Tibial nerve (tissue), 4 donors: ENCODE measurements around the gene GTF2A1L. TPM values are rescaled to one million over a fixed set of nuclear protein-coding genes. Genes with fewer than 3 reads are reported as not detected.

Experiments used
- DNase-seq, 2 donors: peaks; one replicate each; pipeline ENCODE4 v3.0.0-alpha.2; 2019; ENCODE audit warnings: low spot score in 2 of 2
- H3K27ac ChIP-seq, 4 donors: fragments of 200-600 bp; sonication (generic) in 3 of 4; one replicate each; pipeline ENCODE4 v1.5.1; 2017 to 2019; ENCODE audit warnings: mild to moderate bottlenecking in 1 of 4
- H3K27me3 ChIP-seq, 2 donors: fragments of 200-600 bp; sonication (generic) in 1 of 2; one replicate each; pipeline versions ENCODE4 v1.5.1 to v1.6.0; 2017 to 2019
- H3K36me3 ChIP-seq, 3 donors: fragments of 200-600 bp; sonication (generic); one replicate each; pipeline ENCODE4 v1.5.1; 2018 to 2019
- H3K4me1 ChIP-seq, 4 donors: fragments of 200-600 bp; sonication (generic) in 3 of 4; one replicate each; pipeline ENCODE4 v1.5.1; 2017 to 2019
- H3K4me3 ChIP-seq, 4 donors: fragments of 200-600 bp; sonication (generic) in 3 of 4; one replicate each; pipeline ENCODE4 v1.5.1; 2017 to 2019; ENCODE audit warnings: mild to moderate bottlenecking in 1 of 4, moderate library complexity in 1 of 4
- H3K9me3 ChIP-seq, 4 donors: fragments of 200-600 bp; sonication (generic) in 3 of 4; one replicate each; pipeline ENCODE4 v1.5.1; 2017 to 2019
- EP300 ChIP-seq, 2 donors: sonication (generic); formaldehyde crosslinking; IDR thresholded peaks; one replicate each; pipeline ENCODE4 v1.6.1; 2017; ENCODE audit warnings: antibody characterized with exemption in 2 of 2, mild to moderate bottlenecking in 1 of 2
- POLR2A ChIP-seq, 2 donors: fragments of 450-650 bp; IDR thresholded peaks; one replicate each; pipeline ENCODE4 v1.6.1; 2017; ENCODE audit warnings: antibody characterized with exemption in 2 of 2, mild to moderate bottlenecking in 2 of 2, moderate library complexity in 2 of 2
- WGBS, 2 donors: methylation state at CpG; one replicate each; pipeline ENCODE4 v1.1.5; 2018; 5-methylcytosine and 5-hydroxymethylcytosine counted together
- total RNA-seq, 4 donors: library from RNA; depleted of rRNA; stranded (reverse); fragments of >200 nt; gene quantifications; one replicate each; pipeline ENCODE4 v1.1.0, GENCODE V29; 2016
- TF ChIP-seq, protein P1 (sequence below), 5 experiments: fragments of 200-600 bp in 3 of 5; fragments of 450-650 bp in 2 of 5; sonication (generic) in 3 of 5; IDR thresholded peaks; one replicate each; pipeline ENCODE4 v1.5.1; 2016 to 2019; ENCODE audit warnings: antibody characterized with exemption in 5 of 5, mild to moderate bottlenecking in 3 of 5, moderate library complexity in 2 of 5

Gene GTF2A1L
- total RNA-seq, 4 donors from 2014 or later = 2.5 to 9.9 (median 6.7) TPM

DNA sequence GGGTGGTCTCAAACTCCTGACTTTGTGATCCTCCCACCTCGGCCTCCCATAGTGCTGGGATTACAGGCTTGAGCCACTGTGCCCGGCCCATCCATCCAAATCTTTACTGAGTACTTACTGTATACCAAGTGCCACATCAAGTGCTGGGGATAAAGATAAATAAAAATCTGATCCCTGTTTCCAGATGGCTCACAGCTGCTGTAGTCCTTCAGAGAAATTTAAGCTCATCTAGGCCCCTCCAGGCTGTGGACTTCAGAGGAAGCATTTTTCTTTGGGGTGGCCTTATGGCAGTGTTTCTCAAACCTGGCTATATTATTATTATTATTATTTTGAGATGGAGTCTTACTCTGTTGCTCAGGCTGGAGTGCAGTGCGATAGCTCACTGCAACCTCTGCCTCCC, 33.7 kb upstream of the GTF2A1L start:
- H3K36me3 ChIP-seq = peaks cover 0 to 32% (median 0%) of the 10 kb centered on the region in 3 donors
- WGBS, 2 donors = 96 to 98% methylated on average over 3 of the region's 3 CpGs
- no peak overlapping the region for H3K27ac ChIP-seq
- peaks cover 0 to 20% (median 0%) of the 10 kb centered on the region in 4 donors for H3K4me1 ChIP-seq
- no peaks in the 10 kb centered on the region for H3K27me3 ChIP-seq
- no peak for DNase-seq
- H3K4me3 ChIP-seq = no peak overlapping the region
- no peaks in the 10 kb centered on the region for H3K9me3 ChIP-seq
- no peak for TF ChIP-seq EP300 (IDR thresholded peaks at IDR 0.05)
- TF ChIP-seq, protein P1, sequence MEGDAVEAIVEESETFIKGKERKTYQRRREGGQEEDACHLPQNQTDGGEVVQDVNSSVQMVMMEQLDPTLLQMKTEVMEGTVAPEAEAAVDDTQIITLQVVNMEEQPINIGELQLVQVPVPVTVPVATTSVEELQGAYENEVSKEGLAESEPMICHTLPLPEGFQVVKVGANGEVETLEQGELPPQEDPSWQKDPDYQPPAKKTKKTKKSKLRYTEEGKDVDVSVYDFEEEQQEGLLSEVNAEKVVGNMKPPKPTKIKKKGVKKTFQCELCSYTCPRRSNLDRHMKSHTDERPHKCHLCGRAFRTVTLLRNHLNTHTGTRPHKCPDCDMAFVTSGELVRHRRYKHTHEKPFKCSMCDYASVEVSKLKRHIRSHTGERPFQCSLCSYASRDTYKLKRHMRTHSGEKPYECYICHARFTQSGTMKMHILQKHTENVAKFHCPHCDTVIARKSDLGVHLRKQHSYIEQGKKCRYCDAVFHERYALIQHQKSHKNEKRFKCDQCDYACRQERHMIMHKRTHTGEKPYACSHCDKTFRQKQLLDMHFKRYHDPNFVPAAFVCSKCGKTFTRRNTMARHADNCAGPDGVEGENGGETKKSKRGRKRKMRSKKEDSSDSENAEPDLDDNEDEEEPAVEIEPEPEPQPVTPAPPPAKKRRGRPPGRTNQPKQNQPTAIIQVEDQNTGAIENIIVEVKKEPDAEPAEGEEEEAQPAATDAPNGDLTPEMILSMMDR (IDR thresholded peaks at IDR 0.05) = no peak
- TF ChIP-seq POLR2A (IDR thresholded peaks at IDR 0.05) = no peak

- DNase-seq = no peak
- Histone ChIP-seq H3K27ac (no peak overlapping the region), H3K9me3 (no peaks in the 10 kb centered on the region), H3K4me1 (peaks cover 0 to 25% (median 0%) of the 10 kb centered on the region in 4 donors), H3K4me3 (no peak overlapping the region), H3K36me3 (peaks cover 0 to 32% (median 0%) of the 10 kb centered on the region in 3 donors), H3K27me3 (no peaks in the 10 kb centered on the region)
- TF ChIP-seq POLR2A (IDR thresholded peaks at IDR 0.05) = no peak
- TF ChIP-seq EP300 (IDR thresholded peaks at IDR 0.05) = no peak
- TF ChIP-seq, protein P1 (IDR thresholded peaks at IDR 0.05) = no peak
- 94 to 95% methylated on average over 4 of the region's 4 CpGs for WGBS, 2 donors
Measured at GRCh38 chr2:48584551-48584950, 33.1 kb upstream of the GTF2A1L start.

- Histone ChIP-seq H3K27ac (peak overlapping the region in 1 of 4 donors; percentile 26), H3K36me3 (peaks cover 0 to 19% (median 0%) of the 10 kb centered on the region in 3 donors), H3K27me3 (no peaks in the 10 kb centered on the region), H3K9me3 (no peaks in the 10 kb centered on the region), H3K4me1 (peaks cover 0 to 25% (median 0%) of the 10 kb centered on the region in 4 donors), H3K4me3 (no peak overlapping the region)
- DNase-seq = no peak
- WGBS, 2 donors = 68 to 70% methylated on average over 4 of the region's 4 CpGs
- no peak for TF ChIP-seq POLR2A (IDR thresholded peaks at IDR 0.05)
- TF ChIP-seq EP300 (IDR thresholded peaks at IDR 0.05) = no peak
- TF ChIP-seq, protein P1 (IDR thresholded peaks at IDR 0.05) = no peak
Measured at GRCh38 chr2:48586433-48586832, 31.2 kb upstream of the GTF2A1L start.

DNA sequence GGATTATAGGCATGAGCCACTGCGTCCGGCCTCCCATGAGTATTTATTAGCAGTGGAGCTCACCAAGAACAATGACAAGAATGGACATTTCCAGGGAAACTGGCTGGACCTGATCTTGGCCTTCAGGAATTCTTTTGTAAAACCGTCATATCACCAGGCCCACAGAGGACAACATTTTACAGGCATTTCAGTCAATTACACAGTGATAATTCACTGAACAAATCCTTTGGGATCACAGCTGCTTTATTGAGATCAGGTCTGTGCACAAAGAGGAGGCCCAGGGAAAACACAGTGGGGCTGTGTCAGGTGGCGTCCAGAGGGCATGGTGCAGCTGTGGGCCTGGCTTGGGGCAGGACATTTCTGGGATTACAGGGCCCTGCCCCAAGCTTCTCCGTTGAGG, 30.1 kb upstream of the GTF2A1L start:
- WGBS, 2 donors = 64% methylated on average over 5 of the region's 5 CpGs
- no peak for DNase-seq
- TF ChIP-seq, protein P1 (IDR thresholded peaks at IDR 0.05) = no peak
- TF ChIP-seq POLR2A (IDR thresholded peaks at IDR 0.05) (no peak), EP300 (IDR thresholded peaks at IDR 0.05) (no peak)
- Histone ChIP-seq H3K27ac (peak overlapping the region in 2 of 4 donors; percentile 18 to 26), H3K36me3 (peaks cover 0 to 9% (median 0%) of the 10 kb centered on the region in 3 donors), H3K4me1 (peaks cover 0 to 25% (median 0%) of the 10 kb centered on the region in 4 donors), H3K27me3 (no peaks in the 10 kb centered on the region), H3K4me3 (no peak overlapping the region), H3K9me3 (no peaks in the 10 kb centered on the region)

DNA sequence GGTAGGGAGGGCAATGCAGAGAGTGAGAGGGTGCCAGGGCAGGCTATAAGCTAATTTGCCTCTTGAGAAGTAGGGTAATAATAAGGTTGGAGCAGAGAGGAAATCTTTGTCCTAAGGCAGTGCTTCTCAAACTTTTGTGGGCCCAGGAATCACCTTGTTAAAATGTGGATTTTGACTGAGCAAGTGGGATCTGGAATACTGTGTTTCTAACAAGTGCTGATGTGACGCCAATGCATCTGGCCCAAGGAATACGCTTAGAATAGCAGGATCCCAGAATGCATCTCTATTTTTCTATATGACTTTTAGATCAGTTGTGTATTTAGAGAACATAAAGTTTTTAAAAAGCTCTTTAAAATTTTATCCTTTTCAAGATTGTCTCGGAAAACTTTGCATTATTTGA, 29.7 kb upstream of the GTF2A1L start:
- H3K36me3 ChIP-seq = peaks cover 0 to 13% (median 0%) of the 10 kb centered on the region in 3 donors
- no peaks in the 10 kb centered on the region for H3K27me3 ChIP-seq
- H3K4me1 ChIP-seq = peaks cover 0 to 25% (median 0%) of the 10 kb centered on the region in 4 donors
- no peak for DNase-seq
- WGBS, 2 donors = 90 to 91% methylated on average over 3 of the region's 3 CpGs
- H3K27ac ChIP-seq = peak overlapping the region in 2 of 4 donors; percentile 18 to 26
- H3K9me3 ChIP-seq = no peaks in the 10 kb centered on the region
- TF ChIP-seq EP300 (IDR thresholded peaks at IDR 0.05) = no peak
- TF ChIP-seq, protein P1 (IDR thresholded peaks at IDR 0.05) = no peak
- no peak overlapping the region for H3K4me3 ChIP-seq
